Brain pericyte (primary cell): ENCODE measurements around the gene RFPL2.
"Not testable (repeated sequence)": the region's sequence is repeated elsewhere in the genome, so short reads cannot be mapped to it uniquely, and the experiment has no call there.

Experiments
- DNase-seq: peaks from one replicate; pipeline ENCODE4 v3.0.0-alpha.2; 2012; ENCODE audit warnings: low read depth, low spot score

The RFPL2 gene

GRCh38 chr22:32164075-32164860 lies 40.6 kb downstream of the RFPL2 start:
- DNase-seq, result no peak

DNA sequence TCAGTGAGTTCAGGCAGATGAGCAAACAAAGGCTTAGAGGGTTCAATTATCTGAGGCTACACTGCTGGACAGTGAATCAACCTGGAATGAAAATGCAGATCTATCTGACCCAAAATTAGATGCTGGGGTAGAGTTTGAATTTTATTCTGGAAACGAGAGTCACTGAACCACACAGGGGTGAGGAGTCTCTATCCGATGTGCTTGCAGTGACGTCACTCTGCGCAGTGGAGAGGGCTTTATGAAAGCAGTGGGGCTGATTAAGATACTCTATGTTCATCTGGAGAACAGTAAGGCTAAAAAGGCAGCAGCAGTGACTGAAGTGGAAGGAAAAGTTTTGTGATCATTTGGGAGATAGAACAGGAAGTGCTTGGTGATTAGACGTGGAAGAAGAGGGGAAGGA lies 44.5 kb downstream of the RFPL2 start:
- not testable (repeated sequence) for DNase-seq

GRCh38 chr22:32158712-32159533 lies 46.0 kb downstream of the RFPL2 start, which contains the start of gene C22orf42:
Gene C22orf42 (minus strand): TSS chr22:32159303. CDS start chr22:32159215, 88 bp downstream.
- no peak for DNase-seq

- not testable (repeated sequence) for DNase-seq
These were observed 47.2 kb downstream of the RFPL2 start for GRCh38 chr22:32157632-32158031.

GRCh38 chr22:32154727-32155126 lies 50.1 kb downstream of the RFPL2 start:
- DNase-seq, result not testable (repeated sequence)

GRCh38 chr22:32151641-32152040 lies 53.2 kb downstream of the RFPL2 start:
- DNase-seq, result not testable (repeated sequence)

- DNase-seq, result not testable (repeated sequence)
These were observed 54.2 kb downstream of the RFPL2 start for GRCh38 chr22:32150647-32151046.

DNA sequence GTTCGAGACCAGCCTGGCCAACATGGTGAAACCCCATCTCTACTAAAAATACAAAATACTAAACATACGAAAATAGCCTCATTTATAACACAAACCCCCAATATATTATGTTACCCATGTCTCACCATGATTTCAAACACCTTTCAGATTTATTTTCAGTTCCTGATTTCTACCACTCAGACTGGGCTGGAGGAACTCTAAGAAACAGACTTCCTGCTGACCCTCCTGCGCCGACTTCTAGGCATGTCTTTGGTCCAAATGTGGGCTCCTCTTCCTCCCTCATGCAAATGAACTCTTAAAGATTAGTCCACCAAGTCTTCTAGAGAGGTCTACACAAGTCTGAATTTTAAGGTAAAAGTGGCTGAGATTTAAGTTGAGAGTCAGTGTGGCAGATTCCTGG lies 56.5 kb downstream of the RFPL2 start:
- not testable (repeated sequence) for DNase-seq

GRCh38 chr22:32147128-32147527 lies 57.7 kb downstream of the RFPL2 start:
- DNase-seq, result not testable (repeated sequence)

DNA sequence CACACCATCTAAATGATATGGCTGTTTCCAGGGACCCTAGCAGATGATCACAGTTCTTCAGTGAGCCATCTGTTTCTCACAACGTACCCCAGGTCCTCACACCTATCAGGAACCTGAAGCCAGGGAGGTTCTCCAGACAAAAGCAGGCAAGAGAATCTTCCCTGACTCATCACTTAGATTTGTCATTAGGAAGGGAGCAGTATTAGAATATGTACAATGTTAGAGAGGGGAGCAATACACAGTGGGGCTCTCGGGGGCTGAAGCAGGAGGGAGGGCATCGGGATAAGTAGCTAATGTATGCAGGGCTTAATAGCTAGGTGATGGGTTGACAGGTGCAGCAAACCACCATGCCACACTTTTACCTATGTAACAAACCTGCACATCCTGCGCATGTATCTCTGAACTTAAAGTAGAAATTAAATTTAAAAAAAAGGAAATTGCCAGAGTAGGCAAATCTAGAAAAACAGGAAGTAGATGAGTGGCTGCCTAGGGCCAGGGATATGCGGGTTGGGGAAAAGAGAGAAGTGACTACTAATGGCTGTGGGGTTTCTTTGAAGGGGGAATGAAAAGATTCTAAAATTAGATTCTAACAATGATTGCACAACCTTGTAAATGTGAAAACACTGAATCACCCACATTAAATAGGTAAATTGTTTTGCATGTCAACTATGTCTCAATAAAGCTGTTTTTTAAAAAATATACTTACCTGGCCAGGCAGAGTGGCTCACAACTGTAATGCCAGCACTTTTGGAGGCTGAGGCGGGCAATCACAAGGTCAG lies 60.2 kb downstream of the RFPL2 start:
- DNase-seq, result no peak

DNA sequence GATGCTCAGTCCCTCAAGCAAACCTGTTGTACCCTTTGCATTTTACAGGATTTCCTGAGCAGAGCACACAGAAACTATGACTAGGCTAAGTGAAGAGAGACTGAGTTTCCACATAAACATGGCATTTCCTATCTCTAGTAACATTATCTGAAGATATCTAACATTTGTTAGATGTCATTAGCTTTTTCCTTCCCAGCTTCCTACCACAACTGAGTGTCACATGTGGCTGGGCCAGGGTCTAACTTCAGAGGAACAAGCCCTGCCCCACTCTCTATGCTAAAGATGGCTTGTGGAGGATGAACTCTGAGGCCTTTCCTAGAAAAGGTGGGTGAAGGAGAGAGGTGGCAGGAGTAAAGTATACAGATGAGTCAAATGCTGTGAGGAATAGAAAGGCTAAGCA lies 62.3 kb downstream of the RFPL2 start:
- no peak for DNase-seq

GRCh38 chr22:32140688-32141087 lies 64.2 kb downstream of the RFPL2 start:
- not testable (repeated sequence) for DNase-seq
